Mammary epithelial cell (primary cell): ENCODE results near the gene OGDHL.

Experiments used
- CTCF ChIP-seq, 2 donors: IDR thresholded peaks in 1 of 2; conservative IDR thresholded peaks in 1 of 2; 2 replicates each; pipeline ENCODE4 v1.5.1; 2011 to 2012; ENCODE audit warnings: inconsistent platforms in 2 of 2, low read length in 2 of 2, mild to moderate bottlenecking in 2 of 2, control low read depth in 1 of 2, low read depth in 1 of 2; ENCODE audit not compliant: insufficient read depth in 1 of 2; ENCODE audit errors: extremely low read depth in 1 of 2
- EZH2 ChIP-seq: IDR thresholded peaks from 2 replicates; pipeline ENCODE4 v1.6.1; 2012; ENCODE audit warnings: low read length, inconsistent platforms, borderline replicate concordance

- TF ChIP-seq CTCF (conservative IDR thresholded peaks at IDR 0.05 in 1 of 2, IDR thresholded peaks at IDR 0.05 in 1 of 2; ENCODE audit: extremely low read depth in 1 of 2, insufficient read depth in 1 of 2, low read depth in 1 of 2, low read length in 2 of 2) (no peak), EZH2 (no peak)
These were observed 15.4 kb downstream of the OGDHL start for GRCh38 chr10:49746626-49747302.
